ENCODE data around the gene DENND1A. TPM values are rescaled to one million over a fixed set of nuclear protein-coding genes. Genes with fewer than 3 reads are reported as not detected.

Gene DENND1A
- total RNA-seq, 1 experiment from 2014 or later = 19.7 TPM

DNA sequence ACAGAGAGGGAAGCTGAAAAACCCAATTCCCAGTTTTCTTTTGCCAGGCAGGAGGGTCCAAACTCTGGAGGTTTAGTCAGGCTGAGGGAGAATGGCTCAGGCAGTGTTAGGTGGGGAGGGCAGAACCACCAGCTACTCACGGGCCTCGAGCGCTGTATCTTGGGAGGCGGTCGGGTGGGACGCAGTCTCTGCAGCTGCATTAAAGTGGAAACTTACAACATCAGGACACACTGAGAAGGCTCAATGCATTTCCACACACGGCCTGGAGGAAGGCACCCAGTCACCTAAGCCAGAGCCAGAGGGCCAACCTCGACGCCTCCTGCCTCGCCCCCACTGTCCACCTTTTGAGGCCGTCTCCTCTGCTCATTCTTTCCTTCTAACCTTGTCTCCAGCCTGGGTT, 518.3 kb downstream of the DENND1A start:
- intact Hi-C loops (cut with micrococcal nuclease; ENCODE audit: unreplicated experiment) (no loop called here), in situ Hi-C loops (cut with HindIII; ENCODE audit: low pct_unique_long_range_greater_than_20kb, low sequenced_read_pairs) (no loop called here)
- no TSS peak for BruUV-seq (replicated peaks)
- Histone ChIP-seq H3K4me1 (ENCODE audit: control insufficient read depth, insufficient read depth, low read length) (no peaks in the 10 kb centered on the region), H3K9me3 (ENCODE audit: control insufficient read depth, insufficient read depth, low read depth, low read length) (no peaks in the 10 kb centered on the region), H3K27me3 (ENCODE audit: control insufficient read depth, insufficient read depth, low read length) (no peaks in the 10 kb centered on the region), H3K27ac (ENCODE audit: low read length) (no peak overlapping the region), H3K4me3 (ENCODE audit: low read depth in 2 of 2, low read length in 2 of 2) (no peak overlapping the region), H3K36me3 (ENCODE audit: control insufficient read depth, insufficient read depth, low read length) (no peaks in the 10 kb centered on the region)
- no peak for DNase-seq (ENCODE audit: low read depth, low spot score)
- ChIA-PET POLR2A (no interaction called here), CTCF (no interaction called here)
- TF ChIP-seq POLR2AphosphoS5 (IDR thresholded peaks at IDR 0.05; ENCODE audit: low read depth, low read length) = no peak
- TF ChIP-seq SIN3A (IDR thresholded peaks at IDR 0.05; ENCODE audit: borderline replicate concordance, insufficient read depth, low read depth, low read length) = no peak
- TF ChIP-seq, protein P1, sequence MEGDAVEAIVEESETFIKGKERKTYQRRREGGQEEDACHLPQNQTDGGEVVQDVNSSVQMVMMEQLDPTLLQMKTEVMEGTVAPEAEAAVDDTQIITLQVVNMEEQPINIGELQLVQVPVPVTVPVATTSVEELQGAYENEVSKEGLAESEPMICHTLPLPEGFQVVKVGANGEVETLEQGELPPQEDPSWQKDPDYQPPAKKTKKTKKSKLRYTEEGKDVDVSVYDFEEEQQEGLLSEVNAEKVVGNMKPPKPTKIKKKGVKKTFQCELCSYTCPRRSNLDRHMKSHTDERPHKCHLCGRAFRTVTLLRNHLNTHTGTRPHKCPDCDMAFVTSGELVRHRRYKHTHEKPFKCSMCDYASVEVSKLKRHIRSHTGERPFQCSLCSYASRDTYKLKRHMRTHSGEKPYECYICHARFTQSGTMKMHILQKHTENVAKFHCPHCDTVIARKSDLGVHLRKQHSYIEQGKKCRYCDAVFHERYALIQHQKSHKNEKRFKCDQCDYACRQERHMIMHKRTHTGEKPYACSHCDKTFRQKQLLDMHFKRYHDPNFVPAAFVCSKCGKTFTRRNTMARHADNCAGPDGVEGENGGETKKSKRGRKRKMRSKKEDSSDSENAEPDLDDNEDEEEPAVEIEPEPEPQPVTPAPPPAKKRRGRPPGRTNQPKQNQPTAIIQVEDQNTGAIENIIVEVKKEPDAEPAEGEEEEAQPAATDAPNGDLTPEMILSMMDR (IDR thresholded peaks at IDR 0.05) = no peak
- no peak for TF ChIP-seq TCF7L2 (IDR thresholded peaks at IDR 0.05; ENCODE audit: low read depth, low read length)
- TF ChIP-seq, protein P2, sequence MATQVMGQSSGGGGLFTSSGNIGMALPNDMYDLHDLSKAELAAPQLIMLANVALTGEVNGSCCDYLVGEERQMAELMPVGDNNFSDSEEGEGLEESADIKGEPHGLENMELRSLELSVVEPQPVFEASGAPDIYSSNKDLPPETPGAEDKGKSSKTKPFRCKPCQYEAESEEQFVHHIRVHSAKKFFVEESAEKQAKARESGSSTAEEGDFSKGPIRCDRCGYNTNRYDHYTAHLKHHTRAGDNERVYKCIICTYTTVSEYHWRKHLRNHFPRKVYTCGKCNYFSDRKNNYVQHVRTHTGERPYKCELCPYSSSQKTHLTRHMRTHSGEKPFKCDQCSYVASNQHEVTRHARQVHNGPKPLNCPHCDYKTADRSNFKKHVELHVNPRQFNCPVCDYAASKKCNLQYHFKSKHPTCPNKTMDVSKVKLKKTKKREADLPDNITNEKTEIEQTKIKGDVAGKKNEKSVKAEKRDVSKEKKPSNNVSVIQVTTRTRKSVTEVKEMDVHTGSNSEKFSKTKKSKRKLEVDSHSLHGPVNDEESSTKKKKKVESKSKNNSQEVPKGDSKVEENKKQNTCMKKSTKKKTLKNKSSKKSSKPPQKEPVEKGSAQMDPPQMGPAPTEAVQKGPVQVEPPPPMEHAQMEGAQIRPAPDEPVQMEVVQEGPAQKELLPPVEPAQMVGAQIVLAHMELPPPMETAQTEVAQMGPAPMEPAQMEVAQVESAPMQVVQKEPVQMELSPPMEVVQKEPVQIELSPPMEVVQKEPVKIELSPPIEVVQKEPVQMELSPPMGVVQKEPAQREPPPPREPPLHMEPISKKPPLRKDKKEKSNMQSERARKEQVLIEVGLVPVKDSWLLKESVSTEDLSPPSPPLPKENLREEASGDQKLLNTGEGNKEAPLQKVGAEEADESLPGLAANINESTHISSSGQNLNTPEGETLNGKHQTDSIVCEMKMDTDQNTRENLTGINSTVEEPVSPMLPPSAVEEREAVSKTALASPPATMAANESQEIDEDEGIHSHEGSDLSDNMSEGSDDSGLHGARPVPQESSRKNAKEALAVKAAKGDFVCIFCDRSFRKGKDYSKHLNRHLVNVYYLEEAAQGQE (IDR thresholded peaks at IDR 0.05; ENCODE audit: insufficient read depth in 1 of 2, low read depth in 2 of 2, low read length in 1 of 2) = no peak
- no peak for ATAC-seq

DNA sequence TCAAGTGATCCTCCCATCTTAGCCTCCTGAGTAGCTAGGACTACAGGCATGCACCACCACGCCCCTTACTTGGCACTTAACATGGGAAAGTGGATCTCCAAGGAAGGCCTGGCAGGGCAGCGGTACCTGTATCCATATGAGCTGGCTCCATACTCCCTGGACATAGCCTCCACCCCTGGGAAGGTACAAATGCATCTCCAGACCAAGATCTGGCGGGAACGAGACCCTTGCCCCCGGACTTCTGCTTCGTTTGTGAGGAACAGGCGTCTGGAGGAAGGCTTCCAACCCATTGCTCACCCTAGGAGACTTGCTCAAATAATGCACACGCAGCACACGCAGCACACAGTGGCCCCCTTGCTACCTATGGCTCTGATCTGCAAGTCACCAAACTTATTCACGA, 518.7 kb downstream of the DENND1A start:
- ChIA-PET CTCF (no interaction called here), POLR2A (interaction anchor here (0.5 kb wide), 1 partner anchor 35 kb away, joined by 3 read pairs; no protein-coding TSS in a partner anchor)
- Histone ChIP-seq H3K36me3 (ENCODE audit: control insufficient read depth, insufficient read depth, low read length) (no peaks in the 10 kb centered on the region), H3K9me3 (ENCODE audit: control insufficient read depth, insufficient read depth, low read depth, low read length) (no peaks in the 10 kb centered on the region), H3K4me1 (ENCODE audit: control insufficient read depth, insufficient read depth, low read length) (no peaks in the 10 kb centered on the region), H3K27me3 (ENCODE audit: control insufficient read depth, insufficient read depth, low read length) (no peaks in the 10 kb centered on the region), H3K27ac (ENCODE audit: low read length) (no peak overlapping the region), H3K4me3 (ENCODE audit: low read depth in 2 of 2, low read length in 2 of 2) (no peak overlapping the region)
- intact Hi-C loops (cut with micrococcal nuclease; ENCODE audit: unreplicated experiment) = no loop called here
- BruUV-seq (replicated peaks) = no TSS peak
- in situ Hi-C loops (cut with HindIII; ENCODE audit: low pct_unique_long_range_greater_than_20kb, low sequenced_read_pairs) = no loop called here
- DNase-seq (ENCODE audit: low read depth, low spot score) (no peak), ATAC-seq (no peak)
- TF ChIP-seq POLR2AphosphoS5 (IDR thresholded peaks at IDR 0.05; ENCODE audit: low read depth, low read length) (no peak), TCF7L2 (IDR thresholded peaks at IDR 0.05; ENCODE audit: low read depth, low read length) (no peak), SIN3A (IDR thresholded peaks at IDR 0.05; ENCODE audit: borderline replicate concordance, insufficient read depth, low read depth, low read length) (no peak)
- TF ChIP-seq, protein P2 (IDR thresholded peaks at IDR 0.05; ENCODE audit: insufficient read depth in 1 of 2, low read depth in 2 of 2, low read length in 1 of 2) = no peak
- TF ChIP-seq, protein P1 (IDR thresholded peaks at IDR 0.05) = no peak
